Measurements from ENCODE around the gene TRIO. TPM values are rescaled to one million over a fixed set of nuclear protein-coding genes. Genes with fewer than 3 reads are reported as not detected.

The TRIO gene
- total and polyA plus RNA-seq, 2 of the 8 experiments (the other 6 are each of a cell fraction or from before 2014, with no cell fraction given), result 35.1 to 69.1 TPM

- Histone ChIP-seq H3K4me1 (replicated peaks in 1 of 4; ENCODE audit: control insufficient read depth in 3 of 4, insufficient read depth in 4 of 4, low read length in 3 of 4) (peaks cover 6 to 19% (median 10%) of the 10 kb centered on the region in 4 experiments), H3K9ac (replicated peaks in 1 of 4; ENCODE audit: extremely low read depth in 1 of 4, low read depth in 3 of 4, low read length in 3 of 4) (no peak overlapping the region; a peak in 2 of 7 replicates), H3K79me2 (ENCODE audit: control insufficient read depth in 1 of 2, insufficient read depth in 2 of 2, low read length in 2 of 2) (0 out of 4 replicates have a peak, but pooled peaks cover 0 to 5% of the 10 kb centered on the region in 2 experiments), H3K79me1 (ENCODE audit: low read depth, low read length) (peaks cover 4% of the 10 kb centered on the region; the same call in 1 of the 2 replicates), H4K20me1 (replicated peaks in 1 of 2; ENCODE audit: control insufficient read depth in 1 of 2, insufficient read depth in 2 of 2, low read length in 2 of 2) (peaks cover 7% of the 10 kb centered on the region in 2 experiments), H3K27me3 (replicated peaks in 1 of 4; ENCODE audit: control insufficient read depth in 3 of 4, extremely low read depth in 1 of 4, insufficient read depth in 3 of 4, low read length in 3 of 4) (no peaks in the 10 kb centered on the region), H3K36me3 (ENCODE audit: control insufficient read depth in 2 of 4, insufficient read depth in 4 of 4, low read length in 3 of 4) (peaks cover 5 to 15% (median 12%) of the 10 kb centered on the region in 4 experiments; a peak in 6 of 8 replicates), H4K5ac (ENCODE audit: insufficient read length, low read depth, low read length) (no peak overlapping the region), H3K23ac (ENCODE audit: insufficient read length) (no peak overlapping the region), H3K56ac (replicated peaks; ENCODE audit: insufficient read length, low read depth, low read length) (no peak overlapping the region), H4K8ac (ENCODE audit: extremely low read depth, insufficient read depth, low read length) (no peak overlapping the region; the same call in 1 of the 2 replicates), H2BK12ac (ENCODE audit: low read depth, low read length) (peak overlapping the region; percentile 75), H4K91ac (replicated peaks; ENCODE audit: insufficient read length, low read length) (no peak overlapping the region), H3K27ac (ENCODE audit: low read depth, low read length) (no peak overlapping the region), H3K23me2 (ENCODE audit: low read depth, low read length) (no peaks in the 10 kb centered on the region), H2AK5ac (ENCODE audit: low read depth, low read length) (no peak overlapping the region; the same call in 1 of the 2 replicates), H3K4me3 (ENCODE audit: extremely low read depth in 1 of 4, insufficient read depth in 2 of 4, low read depth in 3 of 4, low read length in 4 of 4) (peak overlapping the region in 3 of 4 experiments; percentile 7 to 52 (median 31); a peak in 5 of 8 replicates), H2AFZ (ENCODE audit: low read length) (no peak overlapping the region), H2BK120ac (replicated peaks; ENCODE audit: low read depth, low read length) (no peak overlapping the region), H2BK15ac (ENCODE audit: low read length) (no peak overlapping the region), H3K4ac (replicated peaks; ENCODE audit: insufficient read length, low read depth, low read length) (no peak overlapping the region), H3K4me2 (ENCODE audit: insufficient read depth in 1 of 2, low read depth in 2 of 2, low read length in 2 of 2) (peak overlapping the region; percentile 68 to 73), H2BK5ac (ENCODE audit: low read depth, low read length) (peak overlapping the region; percentile 56; the same call in 1 of the 2 replicates), H3K9me3 (ENCODE audit: insufficient read depth in 2 of 2, low read depth in 1 of 2, low read length in 1 of 2) (no peaks in the 10 kb centered on the region), H3K18ac (ENCODE audit: extremely low read depth, low read length) (no peak overlapping the region), H3K14ac (ENCODE audit: insufficient read length) (no peak overlapping the region), H2BK20ac (ENCODE audit: low read length) (no peak overlapping the region)
- FAIRE-seq (no peak), DNase-seq (ENCODE audit: low read depth in 1 of 2, low spot score in 2 of 2) (peak in 1 of 2 experiments; percentile 75)
- ChIA-PET CTCF (ENCODE audit: partially characterized antibody) (interaction anchor here (0.8 to 15.3 kb wide), 12 partner anchors 6 to 291 kb away, joined by 3 to 155 read pairs (median 4); no protein-coding TSS in a partner anchor), POLR2A (ENCODE audit: partially characterized antibody) (interaction anchor here (0.6 to 1.0 kb wide), 2 partner anchors 15 to 16 kb away, joined by 3 read pairs; no protein-coding TSS in a partner anchor)
- WGBS, 2 experiments (ENCODE audit: extremely low coverage in 1 of 2, insufficient coverage in 1 of 2, insufficient read length in 1 of 2, insufficient replicate concordance in 2 of 2, low coverage in 1 of 2, low lambda C conversion rate in 2 of 2, missing lambda C conversion rate in 1 of 2), result 12% methylated on average over 11 of the region's 20 CpGs; no CpG with 5 or more reads in 1 of the 2 experiments
- no peak for TF ChIP-seq FOSL1 (IDR thresholded peaks at IDR 0.05; ENCODE audit: insufficient read depth, low read depth, low read length)
- no peak for TF ChIP-seq ZNF274 (IDR thresholded peaks at IDR 0.05; ENCODE audit: borderline replicate concordance, extremely low read depth, low read length)
- TF ChIP-seq CBX5 (IDR thresholded peaks at IDR 0.05; ENCODE audit: low read depth, low read length), result no peak
- no peak for TF ChIP-seq ASH2L (IDR thresholded peaks at IDR 0.05; ENCODE audit: low read length)
- TF ChIP-seq EZH2 (IDR thresholded peaks at IDR 0.05; ENCODE audit: low read depth, low read length, severe bottlenecking), result no peak
- TF ChIP-seq BACH1 (IDR thresholded peaks at IDR 0.05; ENCODE audit: low read length), result no peak
- TF ChIP-seq CEBPB (IDR thresholded peaks at IDR 0.05; ENCODE audit: low read depth, low read length), result no peak
- TF ChIP-seq SUZ12 (IDR thresholded peaks at IDR 0.05; ENCODE audit: low read length), result no peak
- no peak for TF ChIP-seq TCF12 (IDR thresholded peaks at IDR 0.05; ENCODE audit: low read depth, low read length)
- no peak for TF ChIP-seq YY1 (IDR thresholded peaks at IDR 0.05; ENCODE audit: low read depth, low read length)
- TF ChIP-seq, protein P1, sequence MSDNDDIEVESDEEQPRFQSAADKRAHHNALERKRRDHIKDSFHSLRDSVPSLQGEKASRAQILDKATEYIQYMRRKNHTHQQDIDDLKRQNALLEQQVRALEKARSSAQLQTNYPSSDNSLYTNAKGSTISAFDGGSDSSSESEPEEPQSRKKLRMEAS (IDR thresholded peaks at IDR 0.05), result peak; percentile 85
These were observed 214.7 kb downstream of the TRIO start for GRCh38 chr5:14357851-14358250.
